ENCODE results near the gene ANKZF1. TPM values are rescaled to one million over a fixed set of nuclear protein-coding genes. Genes with fewer than 3 reads are reported as not detected.

The ANKZF1 gene
- total and polyA plus RNA-seq, 2 of the 4 experiments (the other 2 are of a cell fraction), result 18.6 to 33.8 TPM

GRCh38 chr2:219214786-219215185 is 14.8 kb upstream of the ANKZF1 start:
- Histone ChIP-seq H3K9ac (ENCODE audit: low read depth, low read length) (no peak overlapping the region), H2BK20ac (ENCODE audit: low read depth, low read length) (no peak overlapping the region), H3K56ac (ENCODE audit: extremely low read depth, insufficient read depth, low read length) (no peak overlapping the region), H3K14ac (replicated peaks; ENCODE audit: low read depth, low read length) (no peak overlapping the region), H3K4me3 (ENCODE audit: insufficient read depth, low read depth, low read length) (no peak overlapping the region), H3K23ac (ENCODE audit: low read depth, low read length) (no peak overlapping the region), H3K36me3 (ENCODE audit: control insufficient read depth, insufficient read depth, low read length) (peaks cover 49% of the 10 kb centered on the region), H2BK5ac (ENCODE audit: low read depth, low read length, poor library complexity, severe bottlenecking) (no peak overlapping the region), H2BK120ac (ENCODE audit: low read depth, low read length) (no peak overlapping the region), H3K27me3 (ENCODE audit: control insufficient read depth, insufficient read depth, low read length) (no peaks in the 10 kb centered on the region), H3K9me1 (ENCODE audit: insufficient read depth, low read length) (peaks cover 6% of the 10 kb centered on the region), H3K18ac (ENCODE audit: low read depth, low read length) (no peak overlapping the region), H4K91ac (ENCODE audit: insufficient read depth, low read depth, low read length) (no peak overlapping the region), H4K20me1 (ENCODE audit: insufficient read depth, low read length) (peaks cover 11% of the 10 kb centered on the region), H3K79me1 (ENCODE audit: low read depth in 1 of 2, low read length in 2 of 2) (peaks cover 8 to 28% of the 10 kb centered on the region in 2 experiments; a peak in 3 of 4 replicates), H4K8ac (ENCODE audit: low read depth in 2 of 2, low read length in 2 of 2) (no peak overlapping the region), H2BK15ac (ENCODE audit: low read depth, low read length) (no peak overlapping the region), H3K4me1 (ENCODE audit: control insufficient read depth, insufficient read depth, low read length) (peaks cover 5% of the 10 kb centered on the region; the same call in 1 of the 2 replicates), H2AK9ac (replicated peaks; ENCODE audit: low read depth, low read length, poor library complexity) (no peak overlapping the region), H2AFZ (replicated peaks; ENCODE audit: low read length, poor library complexity) (no peak overlapping the region), H3K4ac (ENCODE audit: low read depth, low read length) (no peak overlapping the region), H2AK5ac (ENCODE audit: low read depth, low read length) (no peak overlapping the region), H4K5ac (ENCODE audit: low read depth, low read length) (no peak overlapping the region), H3K9me3 (ENCODE audit: control insufficient read depth, insufficient read depth, low read length) (no peaks in the 10 kb centered on the region), H3K27ac (ENCODE audit: insufficient read depth, low read length) (no peak overlapping the region), H3K4me2 (ENCODE audit: low read depth, low read length) (no peak overlapping the region)
- ChIA-PET POLR2A (ENCODE audit: unreplicated experiment) (interaction anchor here (0.6 kb wide), 1 partner anchor 27 kb away, joined by 4 read pairs; no protein-coding TSS in a partner anchor), CTCF (no interaction called here)
- dilution Hi-C loops (cut with HindIII; ENCODE audit: low sequenced_read_pairs, unreplicated experiment), result no loop called here
- intact Hi-C loops (cut with micrococcal nuclease), result no loop called here
- DNase-seq (no peak), ATAC-seq (ENCODE audit: low read depth) (no peak)
- no TSS peak for BruUV-seq (replicated peaks)
- WGBS, 2 experiments (ENCODE audit: extremely low coverage in 2 of 2, insufficient read length in 1 of 2), result 100% methylated on average over 1 of the region's 6 CpGs; no CpG with 5 or more reads in 1 of the 2 experiments
- TF ChIP-seq POLR2A (IDR thresholded peaks at IDR 0.05; ENCODE audit: low read depth, low read length) (no peak), FOS (IDR thresholded peaks at IDR 0.05; ENCODE audit: low read depth, low read length) (no peak), RAD21 (IDR thresholded peaks at IDR 0.05; ENCODE audit: low read length) (no peak), NFE2L2 (IDR thresholded peaks at IDR 0.05; ENCODE audit: low read depth, low read length) (no peak), ELK1 (IDR thresholded peaks at IDR 0.05; ENCODE audit: borderline replicate concordance, low read depth, low read length) (no peak), USF2 (IDR thresholded peaks at IDR 0.05; ENCODE audit: low read depth, low read length) (no peak), CHD1 (IDR thresholded peaks at IDR 0.05; ENCODE audit: low read depth, low read length) (no peak)
- in situ Hi-C loops (cut with MboI; ENCODE audit: low sequenced_read_pairs), result no loop called here
